ENCODE measurements around the gene DALRD3.

DNA sequence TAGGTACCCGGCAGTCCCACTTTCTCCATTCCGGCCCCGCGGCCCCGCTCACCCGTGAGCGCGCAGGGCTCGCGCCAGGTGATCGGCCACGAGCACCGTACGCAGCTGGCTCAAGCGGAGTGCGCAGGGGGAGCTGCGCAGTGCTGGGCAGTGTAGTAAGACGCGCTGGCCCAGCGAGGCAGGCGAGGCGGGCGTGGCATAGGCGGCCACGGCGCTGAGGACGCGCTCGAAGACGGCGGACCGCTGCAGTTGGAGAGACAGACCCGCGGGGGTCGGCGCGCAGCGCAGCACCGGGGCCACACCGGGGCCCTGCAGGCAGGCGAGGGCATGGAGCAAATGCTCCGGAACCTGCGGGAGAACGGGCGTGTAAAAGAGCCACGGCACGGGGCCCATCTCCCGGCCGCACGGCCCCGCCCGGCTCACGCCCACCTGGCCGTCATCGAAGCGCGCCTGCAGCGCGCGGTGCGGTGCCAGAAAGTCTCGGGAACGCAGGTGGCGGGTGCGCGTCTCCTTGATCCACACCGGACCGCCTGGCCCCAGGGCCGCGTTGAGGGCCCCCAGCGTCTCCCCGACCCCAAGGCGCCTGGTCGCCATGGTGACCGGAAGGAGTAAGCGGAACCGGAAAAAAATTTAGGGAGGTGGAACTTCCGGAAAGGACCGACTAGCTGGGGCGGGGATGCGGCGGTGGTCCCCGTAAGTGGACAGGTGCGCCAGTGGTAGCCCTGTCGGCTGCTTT is at the start of gene DALRD3:
- TF ChIP-seq POLR2A (IDR thresholded peaks at IDR 0.05) (peak; percentile 27 to 71 (median 69)), CTCF (IDR thresholded peaks at IDR 0.05) (no peak)

Measured in body of pancreas (tissue), 4 donors.